Measurements from ENCODE around the gene COL20A1.
"Not testable (repeated sequence)": the region's sequence is repeated elsewhere in the genome, so short reads cannot be mapped to it uniquely, and the experiment has no call there.

The COL20A1 gene

DNA sequence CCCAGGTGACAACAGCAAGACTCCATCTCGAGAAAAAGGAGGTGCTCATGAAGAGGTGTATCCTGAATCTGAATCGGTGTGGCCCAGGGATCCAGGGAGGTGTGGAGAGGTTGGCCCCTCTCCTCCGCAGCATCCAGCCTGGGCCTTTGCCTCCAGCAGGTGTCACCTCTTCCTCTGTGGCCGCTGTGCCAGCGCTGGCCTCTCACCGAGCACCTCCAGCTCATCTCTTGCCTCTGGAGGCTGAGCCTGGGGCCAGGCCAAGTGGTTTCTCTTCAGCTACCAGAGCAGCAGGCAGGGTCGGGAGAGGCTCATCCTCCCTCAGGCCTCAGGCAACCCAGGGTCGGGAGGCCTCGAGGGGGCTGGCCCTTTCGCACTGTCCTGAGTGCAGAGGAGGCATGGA is 1.2 kb upstream of the COL20A1 start:
- no peak for DNase-seq

DNA sequence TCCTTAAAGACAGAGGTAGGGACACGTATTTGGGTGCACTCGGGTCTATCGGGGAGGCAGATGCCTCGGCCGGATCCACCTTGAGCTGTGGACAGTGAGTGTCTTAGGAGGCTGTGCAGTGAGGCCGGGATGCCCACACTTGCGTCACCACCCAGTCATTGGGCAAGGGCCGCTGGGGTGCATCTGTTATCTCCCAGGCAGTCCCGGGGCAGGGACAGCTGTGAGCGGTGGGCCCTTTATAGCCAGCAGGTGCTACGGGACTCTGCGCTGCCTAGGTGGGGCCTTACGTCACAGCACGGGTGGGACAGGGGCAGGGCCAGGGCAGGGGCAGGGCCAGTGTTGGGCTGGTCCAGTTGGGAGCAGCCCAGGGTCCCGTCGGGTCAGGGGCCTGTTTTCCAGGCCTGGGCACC is 689 bp upstream of the COL20A1 start:
- DNase-seq = no peak

DNA sequence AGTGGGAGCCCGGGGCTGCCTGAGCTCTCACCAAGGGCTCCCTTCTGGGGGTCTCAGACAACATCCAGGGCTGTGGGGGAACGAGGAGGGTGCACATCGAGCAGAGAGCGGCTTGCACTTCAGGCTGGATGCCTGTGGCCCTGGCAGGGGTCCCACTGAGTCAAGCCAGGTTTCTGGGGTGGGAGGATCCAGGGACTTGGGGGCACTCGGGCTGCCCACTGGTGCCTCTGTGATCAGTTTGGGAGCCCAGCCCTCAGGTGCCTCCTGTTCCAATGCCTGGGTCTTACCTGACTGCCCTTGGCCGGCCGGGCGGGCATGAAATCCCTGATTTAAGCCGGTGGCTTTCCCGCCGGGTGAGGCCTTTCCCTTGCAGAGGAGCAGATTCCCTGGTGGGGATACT is 470 bp downstream of the COL20A1 start:
- DNase-seq = no peak

DNA sequence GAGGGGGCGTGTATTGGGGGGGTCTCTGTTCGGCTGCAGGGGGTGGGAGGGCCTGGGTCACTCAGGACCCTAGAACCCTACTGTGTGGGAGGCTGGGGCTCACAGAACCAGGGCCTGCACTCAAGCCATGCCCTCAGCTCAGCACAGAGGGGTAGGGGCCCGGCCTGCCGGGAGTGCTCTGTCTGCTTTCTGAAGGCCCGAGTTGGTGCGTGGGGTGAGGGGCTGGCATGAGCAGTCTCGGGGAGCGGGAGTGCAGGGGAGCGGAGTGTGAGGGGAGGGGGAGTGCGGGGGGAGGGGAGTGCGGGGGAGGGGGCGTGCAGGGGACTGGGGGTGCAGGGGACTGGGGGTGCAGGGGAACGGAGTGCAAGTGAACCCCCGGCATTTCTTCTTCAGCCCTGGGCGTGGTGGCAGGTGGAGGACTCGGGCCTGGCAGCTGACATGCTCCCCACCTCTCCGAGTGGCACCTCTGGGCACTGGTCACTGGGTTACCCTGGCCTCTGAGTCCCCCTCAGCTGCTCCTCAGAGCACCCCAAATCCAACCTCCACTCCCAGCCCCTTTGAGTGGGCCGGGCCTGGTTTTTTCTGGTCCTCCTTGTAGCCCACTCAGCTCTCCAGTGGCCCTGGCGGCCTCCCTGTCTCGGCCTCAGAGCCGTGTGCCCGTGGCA is 1.0 kb downstream of the COL20A1 start:
- DNase-seq = no peak

DNA sequence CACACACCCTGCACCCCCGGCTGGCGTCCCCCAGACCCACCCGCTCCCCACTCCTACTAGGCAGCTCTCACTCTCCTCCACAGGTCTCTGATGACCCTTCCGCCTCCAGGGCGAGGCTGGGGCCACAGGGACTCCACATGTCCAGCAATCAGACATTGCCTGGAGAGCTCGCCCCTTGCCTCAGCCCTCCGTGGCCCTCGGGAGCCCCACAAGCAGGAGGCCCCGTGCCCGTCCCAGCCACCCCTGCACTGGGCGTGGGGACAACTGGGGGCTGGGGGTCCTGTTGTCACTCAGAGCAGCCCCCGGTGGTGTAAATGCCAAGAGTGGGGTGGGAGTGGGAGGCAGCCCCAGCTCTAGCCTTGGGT is 1.5 kb downstream of the COL20A1 start:
- DNase-seq = no peak

DNA sequence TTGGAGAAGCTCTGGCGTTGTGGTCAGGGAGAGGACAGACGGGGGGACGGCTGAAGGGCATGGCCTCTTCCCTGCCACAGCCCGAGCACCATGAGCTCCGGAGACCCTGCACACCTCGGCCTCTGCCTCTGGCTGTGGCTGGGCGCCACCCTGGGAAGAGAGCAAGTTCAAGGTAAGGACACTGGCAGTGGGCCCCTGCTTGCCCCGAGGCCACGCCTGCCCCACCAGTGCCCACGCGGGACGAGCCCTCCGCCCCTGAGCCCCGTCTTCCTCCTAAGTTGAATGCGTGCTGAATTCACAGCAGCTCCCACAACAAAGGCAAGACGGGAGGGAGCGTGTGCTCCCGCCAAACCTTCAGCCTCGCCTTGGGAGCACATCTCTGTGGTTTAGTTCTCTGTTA is 2.0 kb downstream of the COL20A1 start:
- DNase-seq = no peak

DNA sequence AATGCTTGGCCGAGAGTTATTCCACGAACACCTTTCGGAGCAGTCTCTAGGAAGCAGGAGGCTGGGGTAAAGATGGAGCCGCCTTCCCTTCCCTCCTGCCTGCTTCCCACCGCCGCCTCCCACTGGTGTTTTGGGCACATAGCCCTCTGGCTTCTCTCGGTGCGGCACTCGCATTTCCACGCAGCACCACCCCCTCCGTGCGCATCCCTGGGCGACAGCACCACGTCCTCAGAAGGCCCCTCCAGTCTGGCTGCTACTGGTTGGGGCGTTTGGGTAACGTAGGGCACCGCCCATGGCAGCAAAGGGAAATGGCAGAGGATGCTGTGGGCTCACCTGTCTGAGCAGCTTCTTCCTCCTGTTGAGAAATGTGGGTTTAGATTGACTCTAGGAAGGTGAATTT is 2.4 kb downstream of the COL20A1 start:
- DNase-seq = no peak

DNA sequence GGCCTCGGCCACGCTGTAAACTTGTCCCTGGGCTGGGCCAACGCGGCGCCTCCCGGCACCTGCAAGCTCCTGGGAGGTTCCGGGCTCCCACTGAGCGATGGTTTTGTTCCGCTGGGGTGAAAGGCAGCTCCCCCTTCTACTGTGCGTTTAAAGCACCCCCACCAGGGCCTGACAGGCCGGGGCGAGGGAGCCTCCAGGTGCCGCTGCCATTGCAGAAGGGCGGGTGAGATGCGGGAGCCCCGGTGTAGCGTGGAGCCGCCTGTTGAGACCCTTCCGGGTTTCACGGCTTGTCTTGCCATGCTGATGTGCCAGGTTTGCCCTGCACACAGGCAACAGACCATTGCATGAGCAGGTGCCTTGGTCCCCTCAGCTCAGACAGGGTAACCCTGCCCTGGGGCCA is 2.9 kb downstream of the COL20A1 start:
- DNase-seq = no peak

DNA sequence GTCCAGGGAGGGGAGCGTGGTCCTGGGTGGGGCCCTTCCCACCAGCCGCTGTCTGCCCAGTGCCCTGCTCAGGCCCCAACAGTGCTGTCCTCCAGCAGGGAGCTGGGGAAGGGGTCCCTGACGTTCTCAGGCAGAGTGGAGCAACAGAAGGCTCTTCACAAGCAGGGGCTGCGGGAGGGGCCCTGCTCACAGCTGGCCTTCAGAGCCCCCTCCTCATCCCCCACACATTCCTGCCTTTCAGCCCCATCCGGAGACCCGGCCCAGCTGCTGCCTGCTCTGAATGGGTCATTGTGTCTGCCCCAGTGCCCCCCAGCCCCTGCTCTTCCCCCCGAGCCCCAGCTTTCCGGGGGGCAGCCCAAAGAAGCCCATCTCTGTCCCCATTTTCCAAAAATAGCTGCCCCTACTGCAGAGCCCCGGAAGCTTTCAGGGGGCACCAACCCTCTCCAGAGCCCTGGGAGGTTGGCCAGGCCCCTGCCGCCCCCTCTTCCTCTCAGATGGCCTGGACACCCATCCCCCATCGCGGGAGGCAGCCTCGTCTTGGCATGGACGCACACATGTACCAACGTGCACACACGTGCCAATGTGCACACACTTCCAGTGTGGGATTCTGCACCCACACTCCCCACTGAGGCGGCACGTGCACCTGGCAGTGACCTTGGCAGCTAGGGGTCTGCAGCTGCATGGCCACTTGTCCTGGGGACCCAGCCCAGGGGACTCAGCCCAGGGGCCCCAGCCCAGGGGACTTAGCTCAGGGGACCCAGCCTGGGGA is 3.7 kb downstream of the COL20A1 start:
- no peak for DNase-seq

DNA sequence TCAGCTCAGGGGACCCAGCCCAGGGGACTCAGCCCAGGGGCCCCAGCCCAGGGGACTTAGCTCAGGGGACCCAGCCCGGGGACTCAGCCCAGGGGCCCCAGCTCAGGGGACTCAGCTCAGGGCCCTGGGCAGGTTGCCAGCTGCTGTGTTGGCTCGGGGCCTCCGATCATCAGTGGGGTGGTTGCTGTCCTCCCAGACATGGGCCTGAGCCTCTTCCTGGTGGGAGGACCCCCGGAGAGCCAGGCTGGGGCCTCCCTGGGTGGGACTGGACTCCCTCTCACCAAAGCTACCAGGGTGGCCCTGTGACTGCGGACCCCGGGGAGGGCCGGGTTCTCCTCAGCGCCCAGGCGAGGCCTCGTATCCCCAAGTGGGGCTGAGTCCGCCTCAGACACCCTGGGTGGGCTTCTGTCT is 4.4 kb downstream of the COL20A1 start:
- DNase-seq = no peak

DNA sequence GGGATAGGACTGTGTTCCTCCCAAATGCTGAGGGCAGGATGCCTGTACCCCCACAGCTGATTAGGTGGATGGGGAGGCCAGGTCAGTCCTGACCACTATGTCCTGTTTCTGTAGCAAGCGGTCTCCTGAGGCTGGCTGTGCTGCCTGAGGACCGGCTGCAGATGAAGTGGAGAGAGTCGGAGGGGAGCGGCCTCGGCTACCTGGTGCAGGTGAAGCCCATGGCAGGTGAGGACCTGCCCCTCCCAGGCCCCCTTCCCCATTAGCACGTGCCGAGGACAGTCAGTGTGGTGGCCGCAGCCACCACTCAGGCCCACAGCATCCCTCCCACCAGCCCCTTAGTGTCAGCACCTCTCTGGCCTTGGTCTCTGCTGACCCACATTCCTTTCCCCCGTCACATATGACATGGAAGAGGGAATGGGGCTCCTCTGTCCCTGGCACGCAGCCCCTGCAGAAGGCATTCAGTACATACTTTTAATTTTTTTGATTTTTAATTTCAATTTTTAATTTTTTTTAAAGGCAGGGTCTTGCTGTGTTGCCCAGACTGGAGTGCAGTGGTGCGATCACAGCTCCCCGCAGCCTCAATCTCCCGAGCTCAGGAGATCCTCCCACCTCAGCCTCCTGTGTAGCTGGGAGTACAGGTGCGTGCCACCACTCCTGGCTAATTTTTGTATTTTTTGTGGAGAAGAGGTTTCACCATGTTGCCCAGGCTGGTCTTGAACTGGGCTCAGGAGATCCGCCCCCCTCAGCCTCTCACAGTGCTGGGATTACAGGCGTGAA is 5.0 kb downstream of the COL20A1 start:
- DNase-seq = no peak

DNA sequence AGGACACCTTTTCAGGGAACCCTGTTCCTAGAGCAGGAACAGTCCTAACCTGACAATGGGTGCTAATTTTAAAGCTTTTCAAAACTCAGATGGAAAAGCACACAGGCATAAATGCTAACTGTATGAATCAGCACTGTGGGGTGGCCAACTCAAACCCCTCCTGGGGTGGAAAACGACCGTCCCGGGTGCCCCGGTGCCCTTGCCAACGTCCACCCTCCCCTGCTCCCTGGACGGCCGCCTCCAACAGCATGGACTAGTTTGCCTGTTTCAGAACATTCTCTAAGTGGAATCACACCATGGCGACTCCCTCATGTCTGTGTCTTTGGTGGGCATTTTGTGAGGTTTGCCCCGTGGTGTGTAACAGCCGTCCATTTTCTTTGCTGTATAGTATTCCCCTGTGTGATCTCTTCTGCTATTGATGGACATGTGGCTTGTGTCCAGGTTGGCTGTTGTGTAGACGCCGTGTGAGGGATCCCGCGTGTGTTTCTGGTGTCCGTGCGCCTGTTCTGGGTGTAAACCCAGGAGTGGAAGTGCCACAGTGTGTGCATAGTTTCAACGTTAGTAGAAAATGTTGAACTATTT is 5.8 kb downstream of the COL20A1 start:
- DNase-seq = no peak

DNA sequence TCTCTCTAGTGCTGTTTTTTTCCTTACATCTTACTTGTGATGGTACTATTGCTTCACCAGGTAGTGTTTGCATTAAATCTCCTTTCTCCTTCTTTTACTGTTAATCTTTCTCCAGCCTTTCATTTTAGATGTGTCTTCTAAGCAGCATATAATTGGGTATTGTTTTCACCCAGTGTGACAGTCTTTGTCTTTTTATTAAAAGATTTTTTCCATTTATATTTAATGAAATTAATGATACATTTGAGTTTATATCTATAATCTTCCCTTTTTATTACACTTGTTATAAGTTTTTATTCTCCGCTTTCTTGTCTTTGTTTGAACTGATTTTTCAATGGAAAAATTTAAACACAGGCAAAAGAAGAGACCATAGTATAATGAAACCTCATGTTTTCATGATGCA is 8.7 kb downstream of the COL20A1 start:
- DNase-seq = no peak

DNA sequence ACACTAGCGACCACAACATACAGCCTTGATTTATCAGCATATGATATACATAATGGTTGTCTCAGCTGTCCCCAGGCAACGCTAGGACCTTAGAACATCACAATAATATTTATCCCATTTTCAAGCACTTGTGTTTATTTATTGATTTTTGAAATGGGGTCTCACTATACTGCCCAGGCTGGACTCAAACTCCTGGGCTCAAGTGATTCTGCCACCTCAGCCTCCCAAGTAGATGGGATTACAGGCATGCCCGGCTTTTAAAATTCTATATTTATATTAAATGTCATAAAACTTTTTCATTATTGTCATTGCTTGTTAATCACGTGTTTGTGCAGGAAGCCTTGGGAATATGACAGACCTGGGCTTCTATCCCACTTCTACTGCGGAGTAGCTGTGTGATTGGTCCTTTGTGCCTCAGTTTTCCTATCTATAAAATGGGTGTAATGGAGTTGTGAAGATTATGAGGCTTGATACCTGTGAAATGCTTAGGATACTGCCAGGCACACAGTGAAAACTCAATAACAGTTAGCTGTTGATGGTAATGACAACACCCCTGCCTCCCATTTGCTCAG is 10.2 kb downstream of the COL20A1 start:
- no peak for DNase-seq

DNA sequence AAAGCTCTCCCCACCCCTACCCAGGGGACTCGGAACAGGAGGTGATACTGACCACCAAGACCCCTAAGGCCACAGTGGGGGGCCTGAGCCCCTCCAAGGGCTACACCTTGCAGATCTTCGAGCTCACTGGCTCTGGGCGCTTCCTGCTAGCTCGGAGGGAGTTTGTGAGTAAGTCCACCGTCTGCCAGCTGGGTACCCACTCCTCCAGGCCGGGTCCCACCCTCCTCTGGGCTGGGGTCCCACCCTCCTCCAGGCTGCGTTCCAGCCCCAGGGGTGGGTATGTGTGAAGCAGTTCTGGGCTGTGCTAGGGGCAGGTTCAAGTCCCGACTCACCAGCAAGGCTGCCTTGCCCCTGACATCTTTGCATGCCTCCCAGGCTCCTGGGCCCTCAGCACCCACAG is 12.4 kb downstream of the COL20A1 start:
- DNase-seq = no peak

DNA sequence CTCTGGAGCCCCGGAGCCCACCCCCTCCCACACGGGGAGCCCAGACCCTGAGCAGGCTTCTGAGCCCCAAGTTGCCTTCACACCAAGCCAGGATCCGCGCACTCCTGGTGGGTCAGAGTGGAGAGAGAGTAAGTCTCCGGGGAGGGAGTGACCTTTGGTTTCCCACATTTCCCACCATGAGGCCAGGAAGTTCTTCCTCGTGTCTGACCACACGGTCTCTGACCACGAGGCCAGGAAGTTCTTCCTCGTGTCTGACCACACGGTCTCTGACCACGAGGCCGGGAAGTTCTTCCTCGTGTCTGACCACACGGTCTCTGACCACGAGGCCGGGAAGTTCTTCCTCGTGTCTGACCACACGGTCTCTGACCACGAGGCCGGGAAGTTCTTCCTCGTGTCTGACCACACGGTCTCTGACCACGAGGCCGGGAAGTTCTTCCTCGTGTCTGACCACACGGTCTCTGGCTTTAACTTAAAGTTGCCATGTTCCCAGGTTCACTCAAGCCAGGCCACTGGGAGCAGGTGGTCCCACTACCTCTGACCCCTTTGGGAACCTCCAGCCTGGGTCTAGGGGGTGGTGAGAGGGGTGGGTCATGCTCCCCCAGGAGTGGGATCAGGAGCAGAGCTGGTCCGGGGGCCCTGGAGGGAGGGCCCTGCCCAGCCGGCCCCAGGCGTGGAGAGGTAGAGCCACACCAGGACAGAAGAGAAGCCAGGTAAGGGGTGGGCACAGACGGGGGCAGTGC is 13.1 kb downstream of the COL20A1 start:
- DNase-seq = not testable (repeated sequence)

DNA sequence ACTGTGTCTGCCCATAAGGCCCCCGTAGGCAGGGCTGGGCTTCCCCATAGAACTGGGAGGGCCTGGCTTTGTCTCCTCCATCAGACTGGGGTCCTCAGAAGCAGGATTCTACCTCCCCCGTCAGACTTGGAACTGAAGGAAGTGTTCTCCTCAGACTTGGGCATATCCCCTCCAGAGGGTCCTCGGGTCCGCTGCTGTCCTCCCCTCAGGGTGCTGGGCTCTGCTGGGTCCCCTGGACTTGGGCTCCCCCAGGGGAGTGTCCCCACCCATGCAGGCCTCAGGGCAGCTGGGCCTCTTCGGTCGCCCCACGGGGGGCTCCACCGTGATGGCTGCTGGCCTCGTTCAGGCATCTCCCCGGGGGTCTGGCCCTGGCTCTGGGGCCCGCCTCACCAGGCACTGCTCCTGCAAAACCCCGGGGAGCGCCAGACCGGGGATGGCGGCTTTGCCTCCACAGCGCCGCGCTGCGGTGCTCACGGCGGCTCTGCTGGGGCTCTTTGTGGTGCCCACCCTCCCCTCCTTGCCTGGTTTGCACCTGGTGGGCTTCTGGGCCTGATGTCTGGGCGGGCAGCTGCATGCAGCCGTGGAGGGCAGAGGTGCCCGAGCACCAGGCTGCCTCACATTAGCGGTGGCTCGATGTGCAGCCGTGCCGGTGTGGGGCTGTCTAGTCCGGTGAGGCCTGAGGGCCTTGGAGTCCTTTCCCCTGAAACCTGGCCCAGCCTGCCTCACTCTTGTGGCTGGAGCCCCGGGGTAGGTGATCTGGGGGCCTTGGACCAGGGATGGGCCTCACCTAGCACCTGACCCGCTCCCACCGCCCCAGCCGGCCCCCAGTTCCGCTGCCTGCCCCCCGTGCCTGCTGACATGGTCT is 13.9 kb downstream of the COL20A1 start:
- no peak for DNase-seq

DNA sequence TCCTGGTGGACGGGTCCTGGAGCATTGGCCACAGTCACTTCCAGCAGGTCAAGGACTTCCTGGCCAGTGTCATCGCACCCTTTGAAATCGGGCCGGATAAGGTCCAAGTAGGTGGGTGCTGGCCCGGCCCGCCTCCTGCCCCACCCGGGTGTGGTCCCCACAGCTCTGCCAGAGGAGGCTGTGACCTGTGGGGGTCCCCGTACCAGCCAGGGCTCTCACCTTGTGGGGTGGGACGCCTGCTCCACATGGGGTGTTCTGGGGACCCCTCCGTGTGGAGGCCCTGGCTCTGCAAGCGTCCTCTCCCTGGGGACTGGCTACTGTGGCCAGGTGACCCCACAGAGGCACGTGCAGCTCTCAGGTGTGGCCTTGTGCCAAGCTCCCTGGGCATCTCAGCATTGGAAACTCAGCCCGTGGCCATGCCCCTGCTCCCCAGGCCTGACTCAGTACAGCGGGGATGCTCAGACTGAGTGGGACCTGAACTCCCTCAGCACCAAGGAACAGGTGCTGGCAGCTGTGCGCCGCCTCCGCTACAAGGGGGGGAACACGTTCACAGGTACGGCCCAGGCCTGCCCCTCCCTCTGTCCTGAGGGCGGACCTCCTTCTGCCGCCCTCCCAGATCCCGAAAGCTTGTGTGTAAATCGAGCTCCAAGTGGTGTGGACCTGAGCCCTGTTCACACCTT is 14.7 kb downstream of the COL20A1 start:
- no peak for DNase-seq

DNA sequence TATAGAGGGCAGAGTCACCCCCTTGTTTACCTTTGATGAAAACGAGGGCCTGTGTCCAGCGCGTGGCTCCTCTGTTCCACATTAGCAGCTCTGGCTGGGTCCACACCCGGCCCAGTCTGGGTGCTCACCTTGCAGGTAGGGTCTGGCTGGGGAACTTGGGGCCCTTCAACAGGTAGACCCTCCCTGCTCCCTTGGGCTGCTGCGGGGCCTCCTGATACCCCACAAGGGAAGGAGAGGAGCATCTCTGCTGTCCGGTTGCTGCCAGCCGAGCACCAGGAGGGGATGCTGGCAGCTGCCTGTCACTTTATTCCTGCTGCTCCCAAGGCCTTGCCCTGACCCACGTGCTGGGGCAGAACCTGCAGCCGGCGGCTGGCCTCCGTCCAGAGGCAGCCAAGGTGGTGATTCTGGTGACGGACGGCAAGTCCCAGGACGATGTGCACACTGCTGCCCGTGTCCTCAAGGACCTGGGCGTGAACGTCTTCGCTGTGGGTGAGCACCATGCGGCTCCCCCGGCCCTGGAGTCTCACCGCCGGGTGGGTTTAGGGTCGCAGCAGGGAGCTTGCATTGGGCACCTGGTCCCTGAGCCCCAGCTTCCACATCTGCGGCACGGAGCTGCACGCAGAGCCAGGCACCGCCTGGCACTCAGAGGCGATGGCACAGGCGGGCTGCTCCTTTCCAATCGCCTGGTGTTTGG is 15.4 kb downstream of the COL20A1 start:
- no peak for DNase-seq

Measured in stimulated activated CD4-positive, alpha-beta T cell treated with anti-CD3 and anti-CD28 coated beads, Interleukin-1b, Interleukin-23, amount 100 ng/mL, for 48 hours (primary cell).